GM21717 (cell line): Measurements from ENCODE around the gene VLDLR.

ENCODE experiments used
- ATAC-seq: cut with Tn5 transposase; IDR thresholded peaks from one replicate; pipeline ENCODE4 v1.9.1; 2021; ENCODE audit warnings: mild to moderate bottlenecking, moderate library complexity; ENCODE audit not compliant: unreplicated experiment

Gene VLDLR

DNA sequence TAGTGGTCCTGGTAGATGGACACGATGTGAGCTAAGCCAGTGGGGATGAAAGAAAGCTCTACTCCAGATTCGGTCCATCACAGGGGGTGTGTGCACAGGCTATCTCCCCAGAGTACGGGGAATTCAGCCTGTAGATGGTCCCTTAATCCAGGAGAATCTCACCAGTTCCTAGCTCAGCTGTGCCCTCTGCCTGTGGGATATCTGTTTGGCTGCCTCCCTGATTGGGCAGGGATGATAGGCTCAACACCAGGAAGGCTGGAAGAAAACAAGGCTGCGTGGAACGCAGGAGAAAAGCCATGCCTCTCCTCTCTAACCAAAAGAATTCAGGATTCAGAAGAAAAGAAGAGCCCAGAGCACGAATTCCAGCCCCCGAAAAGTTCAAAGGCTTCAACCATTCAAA lies 40.9 kb downstream of the VLDLR start:
- no peak for ATAC-seq

DNA sequence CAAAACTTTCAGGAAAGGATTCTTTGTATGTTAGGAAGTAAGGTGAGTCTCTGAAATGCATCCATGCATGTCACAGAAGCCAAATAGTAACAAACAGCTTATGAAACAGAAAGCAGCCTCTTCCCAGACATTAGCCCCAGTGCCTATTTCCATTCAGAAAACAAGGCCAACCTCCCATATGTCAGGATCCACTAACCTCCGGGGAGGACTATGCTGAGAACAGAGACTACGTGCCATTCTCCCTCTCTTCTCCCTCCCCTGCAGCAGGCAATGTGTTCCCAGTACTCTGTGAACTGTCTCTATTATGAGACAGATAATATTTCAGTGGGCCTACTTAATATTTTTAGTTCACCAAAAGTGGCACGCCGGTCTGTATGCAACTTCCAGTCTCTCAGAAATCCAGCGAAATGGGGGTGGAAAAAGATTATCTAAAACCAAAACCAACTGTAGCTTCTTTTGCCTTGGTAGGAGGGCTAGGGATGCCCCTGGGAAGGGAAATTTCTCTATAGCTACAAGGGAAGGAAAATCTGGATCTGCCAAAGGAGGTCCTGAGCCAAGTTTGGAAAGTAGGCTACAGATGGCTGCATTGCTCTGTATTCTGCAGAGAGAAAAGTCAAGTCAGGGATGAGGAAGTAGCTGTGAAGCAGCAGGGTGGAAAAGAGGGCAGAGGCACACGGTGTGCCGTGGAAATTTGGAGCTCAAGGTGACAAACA lies 42.0 kb downstream of the VLDLR start:
- no peak for ATAC-seq

DNA sequence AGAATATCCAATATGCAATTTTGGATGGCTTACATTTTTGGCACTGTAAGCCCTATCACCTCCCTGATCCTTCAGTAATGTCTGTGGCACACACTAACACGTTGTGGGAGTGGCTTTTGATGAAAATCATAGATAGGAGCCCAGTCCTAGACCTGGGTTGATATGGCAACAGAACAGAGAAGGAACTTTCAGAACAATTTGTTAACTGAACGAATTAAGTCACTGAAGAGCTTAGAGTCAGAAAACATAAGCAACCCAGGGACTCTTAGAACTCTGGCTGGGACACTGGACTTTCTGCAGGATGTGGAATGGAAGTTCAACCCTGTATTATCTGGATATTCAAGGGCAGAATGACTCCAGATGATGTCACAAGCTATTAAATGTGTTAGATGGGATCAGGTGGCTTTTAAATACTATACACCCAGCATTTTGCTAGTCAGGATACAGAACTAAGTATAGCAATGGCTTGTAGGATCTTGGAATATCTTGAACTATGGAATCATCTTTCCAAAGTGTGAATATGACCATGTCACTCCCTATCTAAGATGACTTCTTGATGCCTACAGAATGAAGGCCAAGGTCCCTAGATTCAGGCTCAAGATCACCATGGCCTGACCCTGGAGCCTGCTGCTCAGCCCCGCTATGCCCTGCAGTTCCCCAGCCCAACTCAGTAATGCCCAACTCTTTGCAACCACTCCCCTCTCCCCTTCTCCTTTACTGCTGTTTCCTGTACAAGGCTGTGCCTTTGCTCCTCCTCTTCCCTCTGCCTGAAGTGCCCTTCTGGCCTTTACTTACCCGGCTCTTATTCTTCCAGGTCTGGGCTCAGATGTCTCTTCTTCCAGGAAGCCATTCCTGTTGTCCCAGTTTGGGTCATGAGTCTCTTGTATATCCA lies 42.8 kb downstream of the VLDLR start:
- no peak for ATAC-seq

DNA sequence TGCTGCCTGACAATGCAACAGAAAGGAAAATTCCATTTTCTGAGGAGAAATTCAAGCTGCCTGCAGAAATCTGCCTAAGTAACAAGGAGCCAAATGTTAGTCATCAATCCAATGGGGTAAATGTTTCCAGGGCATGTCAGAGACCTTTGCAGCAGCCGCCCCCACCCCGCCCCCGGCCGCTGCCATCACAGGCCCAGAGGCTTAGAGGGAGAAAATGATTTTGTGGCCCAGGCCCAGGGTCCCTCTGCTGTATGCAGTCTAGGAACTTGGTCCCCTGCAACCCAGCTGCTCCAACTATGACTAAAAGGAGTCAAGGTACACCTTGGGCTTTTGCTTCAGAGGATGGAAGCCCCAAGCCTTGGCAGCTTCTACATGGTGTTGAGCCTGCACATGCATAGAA lies 45.0 kb downstream of the VLDLR start:
- no peak for ATAC-seq

DNA sequence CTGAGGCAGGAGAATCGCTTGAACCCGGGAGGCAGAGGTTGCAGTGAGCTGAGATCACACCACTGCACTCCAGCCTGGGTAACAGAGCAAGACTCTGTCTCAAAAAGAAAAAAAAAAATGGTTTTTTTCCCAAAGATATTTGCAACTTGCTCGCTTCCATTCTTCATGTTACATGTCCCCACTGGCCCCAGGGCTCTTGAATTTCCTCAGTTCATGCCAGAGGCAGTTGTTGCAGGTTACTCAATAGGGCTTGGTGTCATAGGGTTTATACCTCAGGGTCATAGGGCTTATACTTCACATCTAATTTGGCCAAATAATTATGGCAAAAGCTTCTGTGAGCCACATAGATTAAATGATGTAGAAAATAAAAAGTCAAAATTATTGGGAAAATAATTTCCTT lies 51.6 kb downstream of the VLDLR start:
- no peak for ATAC-seq

DNA sequence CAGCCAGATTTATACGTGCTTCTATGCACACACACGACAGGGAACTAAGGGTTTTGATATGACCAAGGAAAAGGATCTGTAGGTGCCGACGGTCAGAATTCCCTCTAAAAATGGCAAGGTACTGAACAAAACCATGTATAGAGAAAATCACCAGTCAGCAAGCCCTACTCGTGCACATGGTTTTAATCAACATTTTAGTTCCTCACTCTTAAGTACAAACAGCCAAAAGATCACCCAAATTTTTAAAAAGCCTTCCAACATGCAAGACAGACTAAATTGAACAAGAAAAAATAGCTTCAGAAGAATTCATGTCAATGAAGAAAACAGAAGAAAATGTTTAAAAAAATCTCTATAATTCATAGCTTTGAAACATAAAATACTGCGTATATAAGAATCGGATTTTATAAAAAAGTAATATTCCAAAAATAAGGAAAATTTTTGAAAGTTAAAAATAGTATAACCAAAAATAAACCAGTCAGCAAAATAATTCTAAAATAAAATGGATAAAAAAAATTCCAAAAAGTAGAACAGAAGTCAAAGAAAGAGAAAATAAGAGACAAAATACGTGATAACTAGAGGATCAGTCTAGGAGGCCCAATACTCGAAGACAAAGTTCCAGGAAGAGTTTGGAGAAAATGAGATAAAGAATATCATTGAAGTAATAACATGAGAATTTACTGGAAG lies 52.7 kb downstream of the VLDLR start:
- no peak for ATAC-seq

DNA sequence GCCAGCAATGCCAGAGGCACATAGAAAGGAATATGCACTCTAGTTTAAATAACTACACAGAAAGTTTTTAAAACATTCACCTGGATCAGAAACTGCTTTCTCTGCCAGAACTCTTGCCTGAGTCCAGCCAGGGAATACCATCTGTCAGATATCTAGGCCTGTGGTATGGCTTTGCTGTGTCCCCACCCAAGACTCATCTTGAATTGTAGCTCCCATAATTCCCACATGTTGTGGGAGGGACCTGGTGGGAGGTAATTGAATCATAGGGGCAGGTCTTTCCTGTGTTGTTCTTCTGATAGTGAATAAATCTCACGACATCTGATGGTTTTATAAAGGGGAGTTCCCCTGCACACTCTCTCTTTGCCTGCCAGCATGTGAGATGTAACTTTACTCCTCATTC lies 54.2 kb downstream of the VLDLR start:
- no peak for ATAC-seq

DNA sequence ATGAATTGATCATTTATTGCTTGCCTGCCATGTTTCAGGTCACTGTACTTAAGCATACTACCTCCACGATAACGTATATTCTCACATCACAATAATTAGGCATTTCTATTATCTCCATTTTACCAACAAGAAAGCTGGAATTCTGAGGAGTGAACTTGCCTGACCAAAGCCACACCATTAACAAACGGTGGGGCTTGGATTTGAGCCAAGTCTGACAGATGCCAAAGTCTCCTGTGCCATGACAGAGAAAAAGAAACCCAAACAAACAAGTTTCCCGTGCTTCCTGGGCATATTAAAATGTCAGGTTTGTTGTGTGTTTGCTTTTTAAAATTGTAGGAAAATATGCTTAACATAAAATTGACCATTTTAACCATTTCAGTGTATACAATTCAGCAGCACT lies 54.9 kb downstream of the VLDLR start:
- no peak for ATAC-seq

DNA sequence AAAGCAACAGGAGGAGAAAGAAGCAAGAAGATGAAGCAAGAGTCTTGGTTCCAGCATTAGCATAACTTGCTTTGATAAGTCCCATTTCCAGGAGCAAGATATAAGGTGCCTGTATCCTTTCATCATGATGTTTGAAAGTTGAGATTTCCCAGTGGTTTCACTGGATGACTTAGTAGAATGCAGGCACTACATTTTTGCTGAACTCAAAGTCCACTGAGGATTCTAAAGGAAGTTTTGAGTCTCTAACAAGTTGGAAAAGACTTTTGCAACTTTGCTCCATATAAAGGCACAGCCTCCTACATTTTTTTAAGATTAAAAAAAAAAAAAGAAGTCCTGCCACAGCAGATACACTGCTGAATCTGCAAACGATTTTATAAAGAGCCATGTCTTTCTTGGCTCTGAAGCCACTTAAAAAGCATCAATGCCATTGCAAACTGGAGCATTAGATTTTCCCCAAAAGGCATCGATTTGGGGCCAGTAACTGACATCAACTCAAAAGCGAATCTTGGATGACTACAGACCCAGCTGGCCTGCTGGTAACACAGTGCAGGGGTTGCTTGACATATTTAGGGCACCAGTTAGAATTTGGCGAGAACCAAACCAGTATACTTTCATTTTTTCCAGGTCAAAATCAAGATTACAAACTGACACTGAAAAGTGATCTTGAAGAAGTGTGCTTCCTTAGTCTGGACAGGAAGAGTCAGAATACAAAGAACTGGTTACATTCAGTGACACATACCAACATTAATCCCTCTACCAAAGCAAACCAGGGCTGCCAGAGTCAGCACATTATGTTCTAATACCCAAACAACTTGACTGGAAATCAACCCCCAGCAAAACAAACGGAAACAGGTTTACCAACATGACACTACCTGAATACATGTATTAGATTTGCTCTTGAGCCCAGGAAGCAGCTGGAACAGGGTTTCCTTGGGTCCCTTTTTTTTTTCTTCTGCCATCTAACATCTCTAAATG lies 56.6 kb downstream of the VLDLR start:
- ATAC-seq: no peak

DNA sequence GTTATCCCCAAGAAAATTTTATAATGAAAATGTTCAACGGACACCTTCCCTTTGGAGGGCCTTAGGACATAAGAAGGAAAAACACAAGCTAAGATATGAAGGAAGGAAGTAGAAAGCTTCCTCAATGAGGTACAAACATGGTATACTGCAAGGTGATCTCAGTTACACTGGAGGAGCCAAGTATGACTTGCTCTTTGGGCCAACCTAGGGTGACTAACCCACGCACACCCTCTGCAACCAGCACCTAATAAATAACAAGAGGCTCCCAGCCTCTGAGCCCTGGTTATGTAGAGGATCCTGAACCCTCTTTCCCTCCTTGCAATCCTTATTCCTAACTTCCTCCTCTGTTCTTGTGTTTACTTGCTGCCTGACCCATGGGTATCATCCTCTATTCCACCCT lies 57.4 kb downstream of the VLDLR start:
- no peak for ATAC-seq

DNA sequence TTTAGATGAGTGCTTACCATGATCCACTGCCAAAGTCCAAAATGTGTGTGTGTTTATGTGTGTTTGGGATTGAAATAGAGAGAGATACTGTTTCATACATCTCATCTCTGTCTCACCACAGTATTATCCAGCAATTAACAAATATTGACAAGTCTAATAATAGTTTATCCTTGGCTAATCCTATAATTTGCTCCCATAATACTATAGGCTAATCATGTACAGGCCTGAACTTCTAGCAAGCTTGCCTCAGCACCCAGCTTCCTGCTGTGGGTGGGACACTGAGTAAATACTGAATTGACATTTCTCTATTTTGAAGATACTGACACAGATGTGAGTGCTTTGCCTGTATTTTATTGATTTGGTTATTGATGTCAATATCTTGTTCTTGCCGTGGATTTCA lies 60.4 kb downstream of the VLDLR start:
- no peak for ATAC-seq

DNA sequence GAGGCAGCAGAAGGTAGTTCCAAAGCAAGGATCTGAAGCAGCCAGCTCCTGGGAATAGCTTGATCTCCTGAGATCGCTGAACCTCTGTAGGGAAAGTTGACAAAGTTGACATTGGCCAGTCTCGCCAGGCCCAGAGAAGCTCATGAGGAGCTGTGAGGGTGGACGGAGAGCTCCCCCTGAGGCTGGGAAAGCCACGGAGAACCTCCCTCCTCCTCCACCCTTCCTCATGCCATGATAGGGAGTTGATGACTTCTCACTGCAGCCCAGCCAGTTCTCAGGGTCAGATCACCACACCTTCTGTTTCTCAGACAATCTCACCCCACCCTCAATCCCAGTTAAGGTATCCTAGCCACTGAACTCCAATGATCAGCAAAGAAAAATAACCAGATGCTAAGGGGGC lies 65.3 kb downstream of the VLDLR start:
- no peak for ATAC-seq

DNA sequence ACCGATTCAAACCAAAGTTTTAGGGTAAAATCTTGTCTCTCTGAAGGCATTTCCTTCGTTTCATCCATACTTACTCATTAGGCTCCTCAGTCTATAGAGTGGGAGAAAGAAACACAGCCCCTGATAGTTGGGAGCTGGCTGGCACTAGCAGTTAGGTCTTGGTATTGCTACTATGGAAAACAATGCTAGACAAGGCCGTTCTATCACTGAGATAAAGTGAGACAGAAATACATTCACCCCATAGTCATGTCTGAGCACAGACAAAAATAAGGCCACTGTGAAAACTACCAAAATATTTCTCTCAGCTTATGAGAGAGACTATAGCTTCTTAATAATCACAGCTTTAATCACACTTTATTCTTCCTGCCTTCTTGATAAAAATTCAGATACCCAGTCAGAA lies 67.0 kb downstream of the VLDLR start:
- no peak for ATAC-seq

DNA sequence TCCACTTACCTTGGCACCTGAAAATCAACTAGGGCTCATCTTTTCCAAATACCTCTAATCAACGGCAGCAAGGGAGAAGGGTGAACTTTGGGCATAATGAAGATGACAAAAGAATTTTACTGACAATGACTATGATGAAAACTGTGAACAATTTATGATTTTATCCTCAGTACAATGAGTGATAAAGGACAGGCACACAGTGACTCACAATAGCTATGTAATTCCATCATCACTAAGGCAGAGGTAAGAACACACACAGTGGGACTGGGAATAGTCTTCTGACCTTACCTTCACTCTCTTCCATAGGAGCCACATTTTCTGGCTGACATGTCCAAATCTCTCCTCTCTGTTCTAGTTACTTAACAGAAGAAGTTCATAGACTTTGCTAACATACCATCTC lies 69.6 kb downstream of the VLDLR start:
- ATAC-seq: no peak

DNA sequence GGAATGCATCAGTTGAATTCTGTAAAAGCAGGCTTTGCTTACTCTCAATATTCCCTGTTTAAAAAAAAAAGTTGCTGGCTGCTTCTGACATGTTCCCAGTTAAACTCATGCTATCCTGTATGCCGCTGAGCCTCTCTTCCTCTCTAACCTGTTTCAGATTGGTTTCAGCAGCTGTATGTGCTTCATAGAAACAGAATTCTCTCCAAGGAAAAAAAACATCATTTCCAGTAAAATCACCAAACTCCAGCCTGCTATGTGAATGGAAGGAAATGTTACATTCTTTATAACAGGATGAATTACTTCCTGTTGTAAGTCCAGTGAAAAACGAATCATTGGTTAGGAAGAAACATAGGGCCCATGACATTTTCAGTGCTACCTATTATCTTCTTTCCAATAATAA lies 70.0 kb downstream of the VLDLR start:
- no peak for ATAC-seq

DNA sequence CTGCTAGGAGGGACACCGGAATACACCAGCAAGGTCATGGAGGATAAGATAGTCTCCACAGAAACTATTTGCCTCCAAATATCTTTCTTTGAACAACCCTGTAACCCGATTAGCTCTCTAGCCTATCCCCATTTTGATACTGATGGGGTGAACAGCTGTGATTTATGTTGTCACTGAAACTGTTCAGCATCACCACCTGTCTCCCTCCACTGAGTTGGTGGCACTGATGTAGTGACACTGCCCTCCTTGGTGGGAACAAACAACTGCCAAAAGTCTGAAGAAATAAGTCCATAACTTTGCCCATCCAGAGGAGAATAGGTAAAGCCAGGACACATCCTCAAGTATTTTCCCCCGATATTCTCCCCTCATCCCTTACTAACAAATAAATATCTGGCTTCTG lies 71.5 kb downstream of the VLDLR start:
- ATAC-seq: no peak

DNA sequence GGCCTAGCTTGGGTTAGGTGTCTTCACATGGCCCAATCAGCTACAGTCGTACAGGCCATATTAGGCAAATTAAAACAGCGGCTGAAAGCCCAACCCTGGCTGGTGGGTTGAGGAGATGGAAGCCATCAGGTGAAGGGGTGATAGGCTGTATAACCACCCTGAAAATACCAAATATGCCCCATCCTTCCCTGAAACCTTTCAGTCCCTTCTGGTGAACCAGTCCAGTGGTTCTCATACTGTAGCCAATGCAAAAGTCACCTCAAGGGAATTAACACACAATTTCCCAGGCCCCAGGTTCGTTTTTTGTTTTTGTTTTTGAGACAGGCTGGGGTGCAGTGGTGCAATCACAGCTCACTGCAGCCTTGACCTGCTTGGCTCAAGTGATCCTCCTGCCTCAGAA lies 75.9 kb downstream of the VLDLR start:
- ATAC-seq: no peak

DNA sequence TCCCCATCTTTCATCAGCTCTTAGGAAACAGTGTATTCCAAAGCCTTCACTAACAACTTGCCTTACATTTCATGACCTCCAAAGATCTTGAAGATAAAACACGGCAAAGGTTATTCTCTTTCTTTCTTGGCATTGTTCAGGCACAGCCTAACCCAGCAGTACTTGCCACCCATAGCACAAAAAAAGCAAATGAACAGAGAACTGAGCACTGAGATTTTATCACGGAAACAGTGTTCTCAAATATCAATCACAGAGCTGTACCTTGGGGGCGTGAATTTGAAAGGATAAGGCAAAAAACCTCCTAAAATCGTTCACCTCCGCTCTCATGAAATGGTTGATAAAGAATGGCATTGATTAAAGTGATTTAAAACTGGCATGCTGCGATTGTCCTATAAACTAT lies 78.8 kb downstream of the VLDLR start:
- no peak for ATAC-seq

DNA sequence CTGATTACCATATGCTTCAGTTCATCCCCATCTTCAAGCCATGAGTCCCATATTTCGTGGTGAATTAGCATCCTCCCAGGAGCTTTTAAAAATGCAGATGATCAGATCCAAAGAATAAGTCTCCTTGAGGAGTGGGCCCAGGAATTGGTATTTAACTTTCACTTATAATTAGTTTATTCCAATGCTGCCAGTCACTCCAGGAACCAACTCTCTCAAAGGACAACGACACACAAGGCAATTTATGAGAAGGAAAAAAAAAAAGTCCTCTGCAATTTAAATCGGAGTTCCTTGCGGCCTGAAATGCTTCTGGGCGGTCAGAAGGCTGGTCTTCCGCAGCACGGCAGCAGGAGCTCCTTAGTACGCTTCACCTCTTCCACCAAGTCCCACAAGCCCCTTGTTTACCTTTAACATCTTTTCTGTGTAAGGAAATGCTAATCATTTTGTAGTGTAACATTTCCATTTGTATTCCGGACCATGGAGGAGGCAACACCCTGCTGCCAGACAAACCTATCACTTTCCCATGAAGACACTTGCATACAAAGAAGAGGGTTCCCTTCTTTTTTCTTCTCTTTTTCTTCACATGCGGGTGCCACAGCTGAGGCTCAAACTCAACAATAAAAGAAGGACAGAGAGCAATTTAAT lies 79.4 kb downstream of the VLDLR start:
- ATAC-seq: no peak

DNA sequence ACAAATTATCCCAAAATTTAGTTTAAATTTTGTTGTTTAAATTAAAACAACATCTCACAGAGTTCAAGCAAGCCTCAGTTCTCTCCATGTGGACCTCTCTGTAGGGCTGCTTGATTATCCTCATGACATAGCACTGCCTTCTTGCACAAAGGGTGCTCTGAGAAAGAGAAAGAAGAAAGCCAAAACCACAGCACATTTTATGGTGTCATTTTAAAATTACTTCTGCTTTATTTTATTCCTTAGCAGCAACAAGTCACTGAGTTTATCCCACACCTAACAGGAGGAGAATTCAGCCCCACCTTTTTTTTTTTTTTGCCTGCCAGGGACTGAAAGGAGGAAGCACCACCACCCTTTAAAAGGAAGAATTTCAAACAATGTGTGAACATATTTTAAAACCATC lies 82.9 kb downstream of the VLDLR start:
- no peak for ATAC-seq
